Measurements from ENCODE around the gene BAIAP3. TPM values are rescaled to one million over a fixed set of nuclear protein-coding genes. Genes with fewer than 3 reads are reported as not detected.

The BAIAP3 gene
- polyA plus RNA-seq, 5 donors = 2.2 to 6.9 (median 4.2) TPM

GRCh38 chr16:1299012-1299867 is 34.2 kb upstream of the BAIAP3 start:
- no peak for DNase-seq

DNA sequence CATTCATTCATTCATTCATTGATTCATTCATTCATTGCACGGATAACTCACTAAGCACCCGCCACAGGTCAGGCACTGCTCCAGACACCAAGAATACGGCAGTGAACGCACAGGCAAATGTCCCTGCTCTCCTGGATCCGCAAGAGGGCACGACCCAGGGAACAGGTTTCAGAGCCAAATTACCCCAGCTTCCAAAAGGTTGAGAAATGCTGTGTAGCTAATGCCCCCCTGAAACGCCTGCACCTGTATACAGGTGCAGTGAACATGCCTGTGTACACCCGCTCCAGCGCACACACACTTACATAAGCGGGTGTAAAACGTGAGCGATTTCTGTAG is 33.6 kb upstream of the BAIAP3 start:
- no peak for DNase-seq

GRCh38 chr16:1300664-1301476 is 32.6 kb upstream of the BAIAP3 start:
- DNase-seq = peak in 1 of 2 donors; percentile 22

- no peak for DNase-seq
Measured at GRCh38 chr16:1301562-1301961, 31.9 kb upstream of the BAIAP3 start.

DNA sequence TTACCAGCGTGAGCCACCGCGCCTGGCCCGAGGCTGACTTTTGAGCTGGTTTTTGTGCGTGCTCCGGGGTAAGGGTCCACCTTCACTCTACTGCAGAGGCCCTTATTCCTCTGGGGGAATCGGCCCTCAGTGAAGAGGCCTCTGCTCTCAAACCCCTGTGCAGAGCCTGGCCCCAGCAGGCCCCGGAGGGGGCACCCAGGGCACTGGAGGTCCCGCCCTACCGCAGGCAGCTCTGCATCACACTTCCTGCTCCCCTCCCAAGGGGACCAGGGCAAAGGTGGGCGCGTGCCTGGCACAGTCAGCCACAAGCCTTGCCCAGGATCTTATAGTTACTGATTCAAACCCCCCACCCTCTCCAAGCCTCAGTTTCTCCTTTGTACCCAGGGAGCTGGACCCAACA is 27.6 kb upstream of the BAIAP3 start:
- DNase-seq = no peak

DNA sequence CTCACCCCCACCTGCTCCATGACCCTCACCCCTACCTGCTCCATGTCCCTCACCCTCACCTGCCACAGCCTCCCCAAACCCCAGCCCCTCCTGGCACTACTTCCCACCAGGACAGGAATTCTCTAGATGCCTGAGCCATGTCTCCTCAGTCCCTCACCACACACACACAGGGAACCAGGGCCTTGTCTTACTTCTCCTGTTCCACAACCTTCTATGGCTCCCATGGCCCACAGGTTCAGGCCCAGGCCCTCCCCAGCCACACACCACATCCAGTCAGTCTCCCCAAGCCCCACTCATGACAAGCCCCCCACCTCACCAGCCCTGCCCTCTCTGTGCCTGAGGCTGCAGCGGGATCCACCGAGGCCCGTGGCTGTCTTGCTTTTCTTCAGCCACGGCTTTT is 27.1 kb upstream of the BAIAP3 start:
- DNase-seq = no peak

- peak; percentile 48 to 56 for DNase-seq
Measured at GRCh38 chr16:1308036-1308976, 25.1 kb upstream of the BAIAP3 start.

DNA sequence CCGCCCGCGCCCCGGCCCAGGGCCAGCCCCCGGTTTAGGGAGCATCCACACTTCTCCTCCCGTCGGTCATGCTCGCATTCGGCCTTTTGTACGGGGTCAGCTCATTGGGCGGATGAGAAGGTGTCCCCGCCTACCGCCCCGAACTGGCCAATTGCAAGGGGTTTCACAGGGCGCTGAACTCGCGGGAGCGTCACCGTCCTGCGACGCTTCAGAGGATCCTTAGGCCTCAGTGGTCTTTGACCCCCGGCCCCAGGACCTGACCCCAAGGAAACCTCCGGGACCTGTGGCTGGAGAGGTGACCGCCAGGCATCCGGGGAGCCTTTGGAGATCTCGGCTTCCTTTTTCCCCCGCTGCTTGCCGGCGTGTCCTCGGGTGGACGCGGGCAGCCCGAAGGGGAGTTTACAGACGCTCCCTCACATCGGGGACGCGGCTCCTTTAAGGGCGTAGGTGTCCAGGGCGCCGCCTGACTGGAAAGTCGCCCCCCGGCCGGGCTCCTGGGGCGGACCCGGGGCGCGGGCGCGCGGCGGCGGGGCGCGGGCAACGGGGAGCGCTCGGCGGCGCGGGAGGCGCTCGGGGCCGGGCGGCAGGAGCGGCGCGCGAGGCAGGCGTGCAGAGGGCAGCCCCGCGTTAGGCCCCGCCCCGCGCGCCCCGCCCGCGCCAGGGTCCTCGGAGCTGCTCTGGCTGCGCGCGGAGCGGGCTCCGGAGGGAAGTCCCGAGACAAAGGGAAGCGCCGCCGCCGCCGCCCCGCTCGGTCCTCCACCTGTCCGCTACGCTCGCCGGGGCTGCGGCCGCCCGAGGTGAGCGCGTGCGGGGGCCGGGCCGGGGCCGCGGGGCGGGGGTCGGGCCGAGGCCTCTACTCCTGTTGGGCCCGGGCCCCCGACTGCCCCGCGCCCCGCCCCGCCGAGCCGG is 24.2 kb upstream of the BAIAP3 start, which contains the start of gene UBE2I:
Gene UBE2I (plus strand): TSS at position 660 of the 909 bp plus-strand sequence. CDS start 4,395 bp downstream, outside the sequence.
- DNase-seq = peak; percentile 100

DNA sequence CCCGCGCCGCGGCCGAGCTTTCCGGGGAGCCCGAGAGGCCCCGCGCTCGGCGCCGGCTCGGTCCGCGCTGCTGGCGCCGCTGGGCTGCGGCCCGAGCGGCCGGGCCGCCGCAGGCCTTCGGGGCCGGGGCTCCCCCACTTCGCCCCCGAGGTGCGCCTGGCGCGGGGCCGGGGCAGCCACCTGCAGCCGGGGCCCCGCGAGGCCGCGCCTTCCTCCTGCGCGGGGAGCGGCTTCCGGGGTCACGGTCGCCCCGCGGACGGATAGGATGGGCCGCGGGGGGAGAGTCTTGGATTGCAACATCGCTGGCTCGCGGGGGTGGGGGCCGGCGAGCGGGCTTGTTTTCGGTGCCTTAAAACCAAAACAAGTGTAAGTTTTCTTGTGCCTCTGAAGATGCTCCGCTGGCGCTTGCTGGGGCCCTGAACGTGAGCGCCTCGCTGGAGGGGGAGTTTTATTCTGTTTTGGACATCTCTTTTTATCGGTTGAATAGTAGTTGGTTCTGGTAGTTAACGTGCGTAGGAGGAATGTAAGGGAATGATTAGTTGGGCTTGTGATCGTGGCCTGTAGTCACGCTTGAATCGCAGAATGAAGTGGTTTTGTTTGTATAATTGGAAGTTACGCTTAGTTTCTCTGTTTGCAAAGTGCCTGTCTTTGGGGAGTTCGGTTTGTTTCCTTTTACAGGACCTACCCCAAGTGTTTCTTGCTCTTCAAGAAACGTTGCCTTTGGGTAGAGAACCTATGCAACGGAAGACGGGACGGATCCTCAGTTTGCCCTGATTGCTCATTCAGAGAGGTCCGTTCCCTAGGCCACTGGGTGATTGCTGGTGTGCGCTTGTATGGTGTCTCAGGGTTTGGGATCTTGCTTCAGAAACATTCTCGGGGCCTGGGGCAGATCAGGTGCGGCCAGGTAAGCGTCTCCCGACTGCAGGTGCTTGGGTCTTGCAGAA is 23.3 kb upstream of the BAIAP3 start:
- DNase-seq = no peak

GRCh38 chr16:1310832-1311200 is 22.6 kb upstream of the BAIAP3 start:
- DNase-seq = no peak

GRCh38 chr16:1311212-1311737 is 22.2 kb upstream of the BAIAP3 start:
- DNase-seq = no peak

GRCh38 chr16:1311738-1312466 is 21.5 kb upstream of the BAIAP3 start:
- DNase-seq = no peak

DNA sequence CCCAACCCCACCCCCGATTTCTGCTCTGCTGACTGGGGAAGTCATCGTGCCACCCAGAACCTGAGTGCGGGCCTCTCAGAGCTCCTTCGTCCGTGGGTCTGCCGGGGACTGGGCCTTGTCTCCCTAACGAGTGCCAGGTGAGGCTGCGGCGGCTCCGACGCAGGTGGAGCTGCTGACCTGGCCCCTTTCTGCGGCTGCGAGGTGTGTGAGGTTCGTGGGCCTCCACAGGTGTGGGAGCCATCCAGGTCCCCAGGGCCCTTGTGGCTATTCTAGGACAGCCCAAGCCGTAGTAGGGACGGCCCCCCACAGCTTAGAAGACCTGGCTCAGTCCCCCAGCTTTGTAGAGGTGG is 21.0 kb upstream of the BAIAP3 start:
- no peak for DNase-seq

- DNase-seq = no peak
Measured at GRCh38 chr16:1312903-1313302, 20.5 kb upstream of the BAIAP3 start.

DNA sequence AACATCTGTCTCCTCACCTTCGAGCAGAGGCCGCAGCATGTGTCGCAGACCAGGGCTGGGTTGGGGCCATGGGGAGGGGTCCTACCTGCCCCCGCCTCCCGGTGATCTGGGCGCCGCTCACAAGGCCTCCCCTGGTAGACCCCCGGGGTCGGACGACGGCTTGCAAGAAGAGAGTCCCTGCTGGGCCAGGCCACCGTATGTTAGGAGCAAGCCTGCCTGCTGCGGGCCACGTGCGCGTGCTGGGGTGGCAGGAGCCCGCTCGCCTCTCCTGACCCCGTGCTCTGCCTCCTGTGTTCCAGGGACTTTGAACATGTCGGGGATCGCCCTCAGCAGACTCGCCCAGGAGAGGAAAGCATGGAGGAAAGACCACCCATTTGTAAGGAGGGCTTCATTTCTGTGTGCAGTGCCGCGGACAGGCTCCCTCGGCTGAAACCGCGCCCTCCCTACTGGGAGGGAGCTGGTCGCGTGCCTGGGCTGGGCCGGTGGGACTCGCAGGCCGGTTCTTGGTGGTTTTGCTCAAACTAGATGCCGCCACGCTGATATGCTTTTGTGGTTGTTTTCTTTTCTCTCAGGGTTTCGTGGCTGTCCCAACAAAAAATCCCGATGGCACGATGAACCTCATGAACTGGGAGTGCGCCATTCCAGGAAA is 19.6 kb upstream of the BAIAP3 start:
- no peak for DNase-seq

GRCh38 chr16:1314399-1315068 is 18.9 kb upstream of the BAIAP3 start:
- DNase-seq = no peak
